Stimulated activated CD8-positive, alpha-beta memory T cell treated with anti-CD3 and anti-CD28 coated beads, Interleukin-12 subunit alpha, Interleukin-12 subunit beta, amount 100 ng/mL, for 24 hours (primary cell): ENCODE data around the gene PTP4A2.
"Not testable (repeated sequence)": the region's sequence is repeated elsewhere in the genome, so short reads cannot be mapped to it uniquely, and the experiment has no call there.

Experiments used
- DNase-seq: peaks from one replicate; pipeline ENCODE4 v3.0.0-alpha.2; 2020; ENCODE audit errors: extremely low read depth

PTP4A2 gene

GRCh38 chr1:31949862-31950261 is 11.7 kb upstream of the PTP4A2 start:
- no peak for DNase-seq

DNA sequence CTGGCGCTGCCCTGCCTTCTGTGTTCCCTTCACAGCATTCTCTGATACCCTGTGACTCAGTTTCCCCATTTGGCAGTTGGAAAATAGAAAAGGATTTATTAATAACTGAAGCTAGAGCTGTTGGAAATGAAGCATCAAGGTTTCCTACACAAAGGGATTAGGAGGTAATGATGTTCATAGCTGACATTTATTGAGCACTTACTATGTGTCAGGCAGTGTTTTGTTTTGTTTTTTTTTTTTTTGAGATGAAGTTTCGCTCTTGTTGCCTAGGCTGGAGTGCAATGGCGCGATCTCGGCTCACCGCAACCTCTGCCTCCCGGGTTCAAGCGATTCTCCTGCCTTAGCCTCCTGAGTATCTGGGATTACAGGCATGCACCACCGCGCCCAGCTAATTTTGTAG is 7.5 kb upstream of the PTP4A2 start:
- DNase-seq: not testable (repeated sequence)

GRCh38 chr1:31944205-31945089 is 6.3 kb upstream of the PTP4A2 start:
- no peak for DNase-seq

DNA sequence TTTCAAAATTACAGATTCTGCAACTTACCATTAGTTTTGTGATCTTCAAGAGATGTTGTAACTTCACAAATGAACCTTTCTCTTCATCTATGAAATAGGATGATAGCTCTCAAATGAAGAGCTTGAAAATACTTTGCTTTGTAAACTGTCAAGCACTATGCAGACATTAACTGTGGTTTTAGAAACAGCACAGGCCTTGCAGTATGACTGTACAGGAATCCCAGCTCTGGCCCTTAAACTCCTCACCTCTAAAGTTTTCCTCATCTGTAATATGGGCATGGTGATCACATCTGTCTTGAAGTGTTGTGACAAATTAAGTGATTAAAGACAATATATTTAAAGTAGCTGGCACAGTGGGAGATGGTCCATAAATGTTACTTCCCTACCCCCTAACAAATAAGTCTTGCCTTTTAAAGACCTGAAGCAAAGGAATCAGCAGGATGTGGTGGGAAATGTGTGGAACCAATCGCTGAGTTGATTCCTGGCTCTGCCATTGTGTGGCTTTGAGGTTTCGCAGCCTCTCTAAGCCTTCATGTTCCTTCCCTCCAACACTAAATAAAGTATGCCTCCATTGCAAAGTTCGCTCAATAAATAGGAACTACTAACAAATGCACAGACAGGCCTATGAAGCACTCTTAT is 5.5 kb upstream of the PTP4A2 start:
- DNase-seq: no peak

DNA sequence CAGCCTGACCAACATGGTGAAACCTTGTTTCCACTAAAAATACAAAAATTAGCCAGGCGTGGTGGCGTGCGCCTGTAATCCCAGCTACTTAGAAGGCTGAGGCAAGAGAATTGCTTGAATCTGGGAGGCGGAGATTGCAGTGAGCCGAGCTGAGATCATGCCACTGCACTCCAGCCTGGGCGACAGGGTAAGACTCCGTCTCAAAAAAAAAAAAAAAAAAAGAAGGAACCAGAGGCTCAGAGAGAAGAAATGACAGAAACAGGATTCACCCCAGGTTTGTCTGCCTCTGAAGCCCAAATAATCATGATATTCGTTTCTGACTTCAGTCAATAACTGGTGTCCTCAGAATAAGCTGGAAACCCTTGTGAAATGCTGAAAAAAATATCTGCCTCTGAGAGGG is 3.9 kb upstream of the PTP4A2 start:
- DNase-seq: not testable (repeated sequence)

- DNase-seq: no peak
Measured at GRCh38 chr1:31939484-31940329, 1.5 kb upstream of the PTP4A2 start.

DNA sequence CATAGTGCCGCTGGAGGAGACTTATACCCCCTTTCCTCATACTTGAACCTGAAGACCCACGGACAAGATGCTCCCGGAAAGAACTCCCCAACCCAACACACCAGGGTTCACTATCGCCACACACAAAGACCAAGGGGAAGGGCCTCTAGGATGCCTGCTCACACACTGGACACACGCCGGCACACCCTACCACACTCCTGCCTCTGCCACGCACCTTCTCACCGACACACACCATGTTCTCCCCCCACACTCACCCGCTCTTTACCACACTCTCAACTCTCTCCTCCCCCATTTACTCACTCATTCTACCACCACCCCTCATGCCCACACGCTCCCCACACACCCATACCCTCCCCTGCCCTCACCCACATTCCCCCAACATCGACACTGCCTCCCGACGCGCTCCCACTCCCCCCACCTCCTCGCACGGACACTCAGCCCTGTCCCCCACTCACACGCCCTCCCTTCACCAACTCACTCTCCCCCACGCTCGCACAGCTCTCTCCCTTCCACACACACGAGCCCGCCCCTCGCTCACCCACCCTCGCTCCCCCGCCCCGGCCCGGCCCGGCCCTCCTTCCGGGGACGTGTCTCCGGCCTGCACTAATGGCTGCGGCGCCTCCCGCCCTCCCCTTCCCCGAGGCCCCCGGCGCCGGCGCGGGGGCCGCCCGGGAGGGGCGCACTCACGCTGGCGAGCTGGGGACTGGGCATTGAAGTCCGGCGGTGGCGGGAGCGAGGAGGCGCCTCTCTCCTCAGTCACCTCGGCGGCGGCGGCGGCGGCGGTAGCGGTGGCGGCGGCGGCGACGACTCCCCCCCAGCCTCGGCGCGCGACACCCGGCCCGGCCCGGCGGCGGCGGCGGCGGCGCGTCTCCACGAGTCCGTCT is 626 bp downstream of the PTP4A2 start:
- peak; percentile 57 for DNase-seq

DNA sequence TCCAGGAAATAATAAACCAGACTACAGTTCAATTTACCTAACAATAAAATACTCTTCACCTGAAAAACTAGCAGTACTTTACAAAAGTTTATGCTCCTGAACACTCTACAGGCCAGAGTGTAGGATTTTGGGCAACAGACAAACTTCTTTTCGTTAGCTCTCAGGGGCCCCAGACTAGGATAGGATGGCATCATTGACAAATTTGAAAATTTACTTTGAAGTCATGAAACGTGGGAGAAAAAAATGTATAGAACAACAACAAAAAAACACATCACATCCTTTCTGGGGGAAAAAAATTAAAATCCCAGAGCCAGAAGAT is 1.2 kb downstream of the PTP4A2 start:
- DNase-seq: no peak

DNA sequence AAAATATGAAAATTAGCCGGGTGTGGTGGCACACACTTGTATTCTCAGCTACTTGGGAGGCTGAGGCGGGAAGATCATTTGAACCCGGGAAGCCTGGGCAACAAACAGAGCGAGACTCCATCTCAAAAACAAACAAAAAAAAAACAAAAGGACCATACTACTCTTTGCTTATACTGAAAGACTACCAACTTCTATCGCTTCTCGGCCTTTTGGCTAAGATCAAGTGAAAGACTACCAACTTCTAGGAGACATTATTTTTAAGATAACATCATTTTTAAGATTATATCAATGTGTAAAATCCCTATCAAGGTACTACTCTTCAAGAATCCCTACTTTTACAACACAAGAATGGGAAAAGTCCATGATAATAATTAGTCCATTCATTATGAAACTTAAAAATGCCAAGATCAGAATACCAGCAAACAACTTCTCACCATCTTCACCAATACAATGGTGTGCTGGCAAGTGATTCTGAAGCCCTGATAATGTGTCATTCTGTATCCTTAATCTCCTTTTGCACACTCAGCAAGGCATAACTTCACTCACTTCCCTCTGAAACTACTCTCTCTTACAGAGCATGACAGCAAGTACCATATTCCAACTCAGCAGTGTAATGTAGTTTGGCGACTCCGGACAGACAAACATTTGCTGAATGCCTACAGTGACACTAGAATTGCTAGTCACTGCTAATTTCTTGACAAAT is 1.7 kb downstream of the PTP4A2 start:
- no peak for DNase-seq

DNA sequence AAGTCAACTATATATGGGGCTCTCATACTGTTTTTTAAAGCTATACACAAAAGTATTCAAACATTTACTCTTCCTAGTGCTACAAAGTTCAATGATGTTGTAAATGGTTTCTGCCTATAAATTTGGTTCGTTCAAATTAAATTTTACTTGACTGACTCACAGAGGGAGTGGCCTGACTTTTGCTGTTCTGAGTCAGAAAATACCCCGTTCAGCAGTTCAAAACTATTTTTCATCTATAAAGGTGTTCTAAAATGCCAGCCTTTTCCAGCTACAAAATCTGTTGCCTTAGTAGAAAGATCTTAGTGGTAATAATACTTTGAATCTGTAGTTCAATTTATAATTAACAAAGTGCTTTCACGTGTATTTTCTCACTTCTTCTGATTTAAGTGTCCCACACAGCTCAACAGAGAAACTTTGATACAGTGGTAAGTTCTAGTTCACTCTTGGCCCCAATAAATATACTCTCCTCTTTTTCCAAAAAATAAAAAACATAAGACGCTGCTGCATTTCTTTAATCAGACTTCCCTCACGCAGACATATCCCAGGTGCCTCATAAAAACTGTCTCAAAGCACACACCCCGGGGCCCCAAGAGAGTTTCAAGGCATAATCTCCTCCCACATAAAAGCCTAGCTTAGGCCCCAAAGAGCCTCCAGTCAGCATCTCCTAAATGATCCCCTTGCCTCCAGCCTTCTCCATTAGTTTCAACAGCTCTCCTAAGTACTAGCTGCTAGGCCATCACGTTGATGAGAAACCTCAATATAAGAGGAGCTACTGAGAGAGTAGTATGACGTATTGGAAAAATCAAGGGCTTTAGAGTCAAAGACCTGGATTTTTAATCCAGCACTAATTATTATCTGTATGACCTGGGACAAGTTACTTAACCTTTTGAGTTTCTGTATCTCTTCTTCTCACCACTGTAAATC is 3.2 kb downstream of the PTP4A2 start:
- no peak for DNase-seq

GRCh38 chr1:31932491-31933316 is 5.5 kb downstream of the PTP4A2 start:
- DNase-seq: no peak

GRCh38 chr1:31931593-31932225 is 6.5 kb downstream of the PTP4A2 start:
- DNase-seq: no peak

- no peak for DNase-seq
Measured at GRCh38 chr1:31930836-31931592, 7.2 kb downstream of the PTP4A2 start.

DNA sequence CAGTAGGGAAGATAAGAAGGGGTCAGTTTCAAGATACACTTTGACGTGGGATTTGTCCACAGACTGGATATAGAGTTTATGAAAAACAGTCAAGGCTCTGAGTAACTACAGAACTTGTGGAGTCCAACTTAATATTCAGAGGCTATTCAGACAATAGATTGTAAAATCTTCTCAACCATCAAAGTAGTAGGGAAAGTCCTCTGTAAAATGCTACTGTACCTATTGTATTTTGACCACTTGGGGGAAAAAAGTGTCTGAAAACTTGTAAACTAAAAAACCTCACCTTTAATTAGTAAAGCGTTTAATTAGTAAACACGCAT is 10.5 kb downstream of the PTP4A2 start:
- DNase-seq: no peak

GRCh38 chr1:31926853-31927660 is 11.1 kb downstream of the PTP4A2 start:
- DNase-seq: no peak

DNA sequence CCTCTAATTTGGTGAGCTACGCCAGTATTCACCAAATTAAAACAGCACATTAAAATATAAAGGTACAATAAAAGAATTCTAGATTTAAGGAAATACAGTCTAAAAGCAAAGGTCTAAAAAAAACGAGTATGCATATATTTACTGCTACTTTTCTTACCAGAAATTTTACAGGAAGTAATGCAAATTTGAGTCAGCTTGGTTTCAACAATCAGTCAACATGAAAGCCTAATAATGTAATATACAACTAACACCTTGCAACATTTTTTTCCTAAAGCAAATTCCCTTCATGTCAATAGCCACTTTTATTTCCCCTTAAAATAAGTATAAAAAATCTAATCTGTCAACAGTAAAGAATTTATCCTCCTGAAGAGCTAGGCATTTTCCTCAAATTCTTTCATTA is 11.9 kb downstream of the PTP4A2 start:
- no peak for DNase-seq

DNA sequence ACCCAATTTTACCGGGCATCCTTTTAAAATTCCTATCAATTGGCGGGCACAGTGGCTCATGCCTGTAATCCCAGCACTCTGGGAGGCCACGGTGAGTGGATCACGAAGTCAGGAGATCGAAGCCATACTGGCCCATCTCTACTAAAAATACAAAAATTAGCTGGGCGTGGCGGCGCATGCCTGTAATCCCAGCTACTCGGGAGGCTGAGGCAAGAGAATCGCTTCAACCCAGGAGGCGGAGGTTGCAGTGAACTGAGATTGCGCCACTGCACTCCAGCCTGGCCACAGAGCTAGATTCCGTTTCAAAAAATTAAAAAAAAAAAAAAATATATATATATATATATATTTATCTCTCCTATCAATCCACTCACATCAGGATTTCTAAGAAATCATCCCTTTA is 12.3 kb downstream of the PTP4A2 start:
- not testable (repeated sequence) for DNase-seq
